ENCODE results near the gene TRAPPC10. TPM values are rescaled to one million over a fixed set of nuclear protein-coding genes. Genes with fewer than 3 reads are reported as not detected.

Gene TRAPPC10
- total RNA-seq, 1 donor from 2014 or later: 55.1 TPM

DNA sequence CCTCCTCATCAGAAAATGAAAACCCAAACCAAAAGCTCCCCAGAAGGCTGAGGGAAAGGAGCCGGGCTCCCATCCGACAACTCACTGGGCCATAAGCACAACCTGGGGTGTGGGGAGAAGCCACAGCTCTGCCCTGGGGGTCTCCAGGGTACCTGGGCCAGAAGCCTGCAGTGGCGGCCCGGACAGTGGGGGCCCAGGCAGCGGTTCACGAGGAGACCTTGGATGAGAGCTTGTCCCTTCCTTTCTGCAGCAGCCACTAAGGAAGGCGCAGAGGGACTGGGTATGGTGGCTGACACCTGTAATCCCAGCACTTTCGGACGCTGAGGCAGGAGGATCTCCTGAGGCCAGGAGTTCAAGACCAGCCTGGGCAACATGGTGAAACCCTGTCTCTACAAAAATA is 17.5 kb upstream of the TRAPPC10 start:
- intact Hi-C loops (cut with DNase I): no loop called here
- DNase-seq (ENCODE audit: low spot score): peak; percentile 45
- ATAC-seq: no peak

DNA sequence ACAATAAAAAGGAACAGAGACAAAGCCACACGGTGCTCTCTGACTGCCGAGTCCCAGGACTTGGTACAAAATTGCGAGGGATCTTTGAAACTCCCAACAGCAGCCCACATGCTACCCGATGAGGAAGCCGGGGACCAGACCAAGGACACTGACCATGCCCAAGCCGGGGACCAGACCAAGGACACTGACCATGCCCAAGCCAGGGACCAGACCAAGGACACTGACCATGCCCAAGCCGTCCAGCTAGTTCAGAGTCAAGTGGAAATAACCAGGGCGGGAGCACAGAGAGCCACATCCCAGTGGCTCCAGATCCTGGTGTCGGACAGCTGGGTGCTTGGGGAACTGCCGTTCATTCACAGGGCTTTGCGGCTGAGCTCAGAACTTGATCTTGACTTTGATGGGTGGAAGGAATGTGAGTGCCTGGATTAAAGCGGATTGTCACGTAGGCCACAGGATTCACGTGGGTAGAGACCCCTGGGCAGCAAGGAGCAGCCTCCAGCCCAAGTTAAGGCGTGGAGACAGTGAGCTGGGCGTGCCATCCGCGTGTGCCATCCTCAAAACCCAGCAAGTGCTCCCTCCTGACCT is 16.5 kb upstream of the TRAPPC10 start:
- intact Hi-C loops (cut with DNase I): no loop called here
- ATAC-seq (no peak), DNase-seq (ENCODE audit: low spot score) (peak; percentile 38)

DNA sequence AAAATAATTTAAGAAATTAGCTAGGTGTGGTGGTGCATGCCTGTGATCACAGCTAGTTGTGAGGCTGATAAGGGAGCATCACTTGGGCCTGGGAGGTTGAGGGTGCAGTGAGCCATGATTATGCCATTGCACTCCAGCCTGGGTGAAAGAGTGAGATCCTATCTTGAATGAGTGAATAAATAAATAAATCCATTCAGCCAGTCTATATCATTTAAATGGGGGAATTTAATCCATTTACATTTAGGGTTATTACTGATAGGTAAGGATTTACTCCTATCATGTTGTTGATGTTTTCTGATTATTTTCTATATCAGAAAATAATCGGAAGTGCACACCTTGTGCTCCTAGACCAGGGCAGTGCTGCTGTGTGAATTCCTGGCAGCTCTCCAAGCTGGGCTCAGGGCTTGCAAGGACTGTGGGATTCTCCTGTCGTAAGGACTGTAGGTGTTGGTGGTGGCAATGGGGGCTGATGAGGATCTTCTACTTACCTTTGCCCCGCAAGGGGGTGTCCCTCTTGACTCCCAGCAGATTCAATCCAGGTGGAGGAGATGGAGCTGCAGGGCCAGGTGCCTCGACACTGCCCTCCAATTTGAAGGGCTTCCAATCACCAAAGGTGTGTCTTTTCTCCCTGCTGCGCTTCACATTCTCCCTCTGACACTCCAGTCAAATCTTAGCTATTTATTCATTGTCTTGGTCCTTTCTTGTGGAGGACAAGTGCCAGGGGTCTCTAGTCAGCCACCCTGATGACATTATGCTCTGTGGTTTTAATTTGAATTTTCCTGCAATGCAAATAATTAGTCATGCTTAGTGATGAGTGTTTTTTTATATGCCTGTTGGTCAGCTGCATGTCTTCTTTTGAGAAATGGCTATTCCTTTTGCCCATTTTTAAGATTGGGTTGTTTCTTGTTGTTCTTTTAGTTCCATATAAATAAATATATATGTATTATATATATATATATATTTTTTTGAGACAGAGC is 14.1 kb upstream of the TRAPPC10 start:
- ATAC-seq: no peak
- no peak for DNase-seq (ENCODE audit: low spot score)
- intact Hi-C loops (cut with DNase I): no loop called here

DNA sequence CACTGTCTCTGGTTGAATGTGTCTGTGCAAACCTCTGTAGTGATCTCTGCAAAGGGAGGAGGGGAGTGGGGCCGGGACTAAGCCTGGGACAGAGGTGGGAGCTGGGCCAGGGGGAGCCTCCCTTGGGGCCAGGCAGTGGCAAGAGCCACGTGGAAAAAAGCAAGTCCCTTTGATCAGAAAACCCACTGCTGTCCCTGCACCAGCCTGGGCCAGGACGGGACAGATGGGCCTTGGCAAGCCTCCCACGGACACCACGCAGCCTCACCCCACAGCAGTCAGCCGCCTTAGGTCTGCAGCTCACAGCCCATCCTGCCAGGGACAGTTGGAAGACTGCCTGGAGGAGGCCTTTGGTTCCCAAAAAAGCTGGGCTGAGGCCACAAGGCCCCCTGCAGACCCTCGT is 11.7 kb upstream of the TRAPPC10 start:
- DNase-seq (ENCODE audit: low spot score) (no peak), ATAC-seq (no peak)
- intact Hi-C loops (cut with DNase I): loop anchor here (10.0 kb wide), 1 partner anchor 304 kb away; the partner anchor contains the start of gene PFKL

DNA sequence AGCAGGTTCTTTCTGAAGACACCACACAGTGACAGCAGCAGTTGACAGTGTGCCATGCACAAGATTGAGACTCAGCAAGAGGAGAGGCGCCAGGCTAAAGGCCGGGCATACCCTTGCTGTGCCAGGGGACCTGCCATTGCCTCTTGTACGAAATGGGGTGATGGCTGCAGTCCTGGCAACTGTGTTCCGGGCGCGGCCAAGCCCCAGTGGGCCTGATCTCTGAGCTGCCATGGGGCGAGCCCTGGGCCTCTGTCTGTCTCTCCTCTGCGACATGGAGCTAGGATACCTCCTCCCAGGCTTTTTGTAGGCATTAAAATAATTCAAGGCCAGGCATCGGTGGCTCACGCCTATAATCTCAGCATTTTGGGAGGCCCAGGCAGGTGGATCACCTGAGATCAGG is 9.6 kb upstream of the TRAPPC10 start:
- no peak for DNase-seq (ENCODE audit: low spot score)
- no peak for ATAC-seq
- intact Hi-C loops (cut with DNase I): loop anchor here (10.0 kb wide), 1 partner anchor 302 kb away; the partner anchor contains the start of gene PFKL

DNA sequence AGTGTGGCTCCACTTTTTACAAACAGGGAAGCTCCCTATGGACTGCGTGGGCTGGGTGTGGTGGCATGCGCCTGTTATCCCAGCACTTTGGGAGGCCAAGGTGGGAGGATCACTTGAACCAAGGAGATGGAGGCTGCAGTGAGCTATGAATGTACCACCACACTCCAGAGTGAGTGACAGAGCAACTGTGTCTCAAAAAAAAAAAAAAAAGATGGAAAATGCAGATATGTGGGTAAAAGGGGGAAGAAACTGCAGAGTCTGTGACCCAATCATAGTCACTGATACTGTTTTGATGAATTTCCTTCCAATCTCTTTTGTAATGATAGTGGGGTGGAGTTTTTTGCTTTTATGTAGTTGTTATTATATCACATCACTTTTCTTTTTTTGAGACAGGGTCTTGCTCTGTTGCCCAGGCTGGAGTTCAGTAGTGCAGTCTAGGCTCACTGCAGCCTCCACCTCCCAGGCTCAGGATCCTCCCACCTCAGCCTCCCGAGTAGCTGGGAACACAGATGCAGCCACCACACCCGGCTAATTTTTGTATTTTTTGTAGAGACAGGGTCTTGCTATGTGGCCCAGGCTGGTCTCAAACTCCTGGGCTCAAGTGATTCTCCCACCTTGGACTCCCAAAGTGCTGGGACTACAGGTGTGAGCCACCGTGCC is 8.7 kb upstream of the TRAPPC10 start:
- intact Hi-C loops (cut with DNase I): loop anchor here (10.0 kb wide), 1 partner anchor 301 kb away; the partner anchor contains the start of gene PFKL
- no peak for ATAC-seq
- no peak for DNase-seq (ENCODE audit: low spot score)

DNA sequence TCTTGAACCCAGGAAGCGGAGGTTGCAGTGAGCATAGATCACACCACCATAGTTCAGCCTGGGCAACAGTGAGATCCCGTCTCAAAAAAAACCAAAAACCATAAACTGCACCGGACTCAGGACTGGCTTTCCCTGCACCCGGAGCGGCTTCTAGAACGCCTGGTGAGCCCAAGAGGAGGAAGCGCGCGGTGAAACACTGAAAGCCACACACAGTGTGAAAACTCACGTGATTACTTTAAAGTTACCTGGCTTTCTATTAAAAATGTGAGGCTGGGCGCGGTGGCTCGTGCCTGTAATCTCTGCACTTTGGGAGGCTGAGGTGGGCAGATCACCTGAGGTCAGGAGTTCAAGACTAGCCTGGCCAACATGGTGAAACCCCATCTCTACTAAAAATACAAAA is 7.0 kb upstream of the TRAPPC10 start:
- intact Hi-C loops (cut with DNase I): loop anchor here (10.0 kb wide), 1 partner anchor 300 kb away; the partner anchor contains the start of gene PFKL
- DNase-seq (ENCODE audit: low spot score) (no peak), ATAC-seq (no peak)

DNA sequence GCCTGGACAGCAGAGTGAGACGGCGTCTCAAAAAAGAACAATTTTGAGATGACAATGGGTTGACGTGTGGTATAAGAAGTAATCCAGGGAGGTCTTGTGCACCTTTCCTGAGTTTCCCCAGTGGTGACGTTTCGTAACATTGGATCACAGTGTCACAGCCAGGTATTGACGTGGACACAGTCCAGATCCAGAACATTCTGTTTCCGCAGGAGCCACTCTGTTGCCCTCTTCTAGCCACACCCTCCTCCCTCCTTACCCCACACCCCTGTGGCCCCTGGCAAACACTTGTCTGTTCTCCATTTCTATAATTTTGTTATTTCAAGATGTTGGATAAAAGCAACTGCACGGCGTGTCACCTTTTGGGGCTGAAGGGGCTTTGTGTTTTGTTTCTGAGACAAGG is 6.5 kb upstream of the TRAPPC10 start:
- no peak for DNase-seq (ENCODE audit: low spot score)
- ATAC-seq: no peak
- intact Hi-C loops (cut with DNase I): loop anchor here (10.0 kb wide), 1 partner anchor 299 kb away; the partner anchor contains the start of gene PFKL

DNA sequence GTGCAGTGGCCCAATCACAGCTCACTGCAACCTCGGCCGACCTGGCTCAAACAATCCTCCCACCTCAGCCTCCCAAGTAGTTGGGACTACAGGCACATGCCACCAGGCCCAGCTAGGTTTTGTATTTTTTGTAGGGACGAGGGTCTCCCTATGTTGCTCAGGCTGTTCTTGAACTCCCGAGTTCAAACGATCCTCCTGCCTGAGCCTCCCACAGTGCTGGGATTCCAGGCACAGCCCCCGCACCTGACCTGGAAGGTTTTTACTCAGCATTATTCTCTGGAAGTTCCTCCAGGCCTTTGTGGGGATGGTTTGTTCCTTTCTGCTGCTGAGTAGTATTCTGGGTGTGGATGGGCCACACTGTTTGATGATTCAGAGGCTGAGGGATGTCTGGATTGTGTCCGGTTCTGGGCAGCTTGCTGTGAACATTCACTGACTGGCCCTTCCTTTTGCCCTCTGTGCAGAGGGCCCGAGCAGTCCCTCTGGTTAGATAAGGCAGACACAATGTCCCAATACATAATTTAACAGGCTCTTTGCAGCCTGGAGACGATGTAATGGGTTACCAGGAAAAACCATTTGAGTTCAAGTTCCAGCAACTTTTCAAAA is 6.0 kb upstream of the TRAPPC10 start:
- intact Hi-C loops (cut with DNase I): loop anchor here (10.0 kb wide), 1 partner anchor 299 kb away; the partner anchor contains the start of gene PFKL
- DNase-seq (ENCODE audit: low spot score) (no peak), ATAC-seq (peak; percentile 69)

DNA sequence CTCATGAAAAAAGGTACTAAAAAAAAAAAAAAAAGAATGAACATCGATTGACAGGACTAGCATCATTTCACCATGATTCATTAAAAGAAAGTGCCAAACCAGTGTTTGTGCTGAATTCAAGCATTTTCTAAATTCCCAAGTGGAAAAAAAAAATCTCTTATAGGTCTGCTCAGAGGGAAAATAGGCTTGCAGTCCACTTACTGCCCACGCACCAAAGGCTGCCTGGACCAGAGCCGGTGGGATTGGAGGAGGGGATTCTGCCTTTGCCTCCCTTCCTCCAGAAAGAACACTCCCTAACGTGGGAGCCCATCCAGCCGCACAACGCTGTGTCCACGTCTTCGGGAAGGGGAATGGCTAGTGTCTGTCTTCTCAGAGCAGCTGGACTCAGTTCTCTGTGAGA is 5.5 kb upstream of the TRAPPC10 start:
- ATAC-seq (peak; percentile 44), DNase-seq (ENCODE audit: low spot score) (no peak)
- intact Hi-C loops (cut with DNase I): loop anchor here (10.0 kb wide), 1 partner anchor 298 kb away; the partner anchor contains the start of gene PFKL

DNA sequence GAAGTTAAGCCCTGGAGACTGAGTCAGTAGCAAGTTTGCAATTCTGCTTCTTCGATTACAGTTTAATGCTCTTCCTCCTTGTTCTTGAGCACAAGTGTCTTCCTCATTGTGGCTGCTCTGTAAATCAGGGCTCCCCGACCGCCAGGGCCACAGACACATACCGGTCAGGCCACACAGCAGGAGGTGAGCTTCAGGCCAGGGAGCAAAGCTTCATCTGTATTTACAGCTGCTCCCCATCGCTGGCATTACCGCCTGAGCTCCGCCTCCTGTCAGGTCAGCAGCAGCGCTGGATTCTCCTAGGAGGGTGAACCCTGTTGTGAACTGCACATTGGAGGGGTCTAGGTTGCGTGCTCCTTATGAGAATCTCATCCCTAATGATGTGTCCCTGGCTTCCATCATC is 1.7 kb upstream of the TRAPPC10 start:
- DNase-seq (ENCODE audit: low spot score): no peak
- no peak for ATAC-seq
- intact Hi-C loops (cut with DNase I): no loop called here

DNA sequence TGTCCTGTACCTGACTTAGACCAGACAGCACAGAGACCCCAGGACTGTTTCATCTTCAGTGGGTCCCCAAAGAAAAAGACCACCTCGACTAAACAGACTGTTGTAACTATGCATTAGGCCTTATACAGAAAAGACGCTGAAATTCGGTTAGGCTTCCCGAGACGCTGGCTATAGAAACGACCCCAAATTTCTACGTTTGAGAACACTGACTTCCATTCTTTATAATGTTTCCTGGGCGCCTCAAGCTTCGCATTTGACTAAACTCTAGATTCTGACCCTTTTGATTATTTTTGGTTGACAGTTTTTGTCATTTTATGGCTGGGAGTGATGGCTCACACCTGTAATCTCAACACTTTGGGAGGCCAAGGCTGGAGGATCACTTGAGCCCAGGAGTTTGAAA is 986 bp upstream of the TRAPPC10 start:
- DNase-seq (ENCODE audit: low spot score): no peak
- intact Hi-C loops (cut with DNase I): no loop called here
- no peak for ATAC-seq

DNA sequence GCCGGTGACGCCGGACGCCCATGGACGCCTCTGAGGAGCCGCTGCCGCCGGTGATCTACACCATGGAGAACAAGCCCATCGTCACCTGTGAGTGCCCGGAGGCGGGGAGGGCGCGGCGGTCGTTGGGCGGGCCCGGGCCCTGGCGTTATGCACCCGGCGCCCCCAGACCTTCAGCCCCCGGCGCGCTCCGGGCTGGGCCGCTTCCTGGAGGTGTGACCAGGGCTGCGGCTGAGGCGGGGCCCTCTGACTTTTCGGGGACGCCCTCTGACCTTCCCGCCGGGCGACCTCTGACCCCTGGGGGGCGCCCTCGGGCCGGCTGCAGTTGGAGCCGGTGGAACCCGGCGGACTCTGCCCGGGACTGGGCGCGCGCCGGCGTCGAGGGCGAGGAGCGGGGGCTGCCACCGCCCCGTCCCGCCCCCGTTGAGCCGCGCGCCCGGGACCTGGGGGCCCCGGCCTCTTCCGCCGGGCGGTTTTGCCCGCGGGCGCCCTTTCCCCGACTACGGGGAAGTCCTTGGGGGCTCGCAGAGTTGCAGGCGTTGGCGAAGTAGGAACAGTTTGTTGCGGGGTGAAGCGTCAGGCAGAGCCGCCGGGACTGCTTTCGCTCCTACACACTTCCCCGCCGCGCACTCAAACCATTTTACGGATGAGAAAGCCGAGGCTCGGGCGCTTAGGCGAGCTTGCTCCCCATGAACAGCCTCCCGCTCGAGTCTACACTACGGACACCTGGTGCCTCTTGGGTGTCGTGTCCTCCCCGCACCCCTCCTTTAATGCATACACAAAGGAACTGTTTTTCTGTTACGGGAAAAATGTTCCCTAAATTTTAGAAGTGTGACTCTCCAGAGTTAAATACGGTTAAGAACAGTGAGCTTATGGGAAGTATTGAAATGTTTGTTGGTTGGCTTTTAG is 618 bp downstream of the TRAPPC10 start:
- peak; percentile 53 for ATAC-seq
- DNase-seq (ENCODE audit: low spot score): peak; percentile 81
- intact Hi-C loops (cut with DNase I): no loop called here

DNA sequence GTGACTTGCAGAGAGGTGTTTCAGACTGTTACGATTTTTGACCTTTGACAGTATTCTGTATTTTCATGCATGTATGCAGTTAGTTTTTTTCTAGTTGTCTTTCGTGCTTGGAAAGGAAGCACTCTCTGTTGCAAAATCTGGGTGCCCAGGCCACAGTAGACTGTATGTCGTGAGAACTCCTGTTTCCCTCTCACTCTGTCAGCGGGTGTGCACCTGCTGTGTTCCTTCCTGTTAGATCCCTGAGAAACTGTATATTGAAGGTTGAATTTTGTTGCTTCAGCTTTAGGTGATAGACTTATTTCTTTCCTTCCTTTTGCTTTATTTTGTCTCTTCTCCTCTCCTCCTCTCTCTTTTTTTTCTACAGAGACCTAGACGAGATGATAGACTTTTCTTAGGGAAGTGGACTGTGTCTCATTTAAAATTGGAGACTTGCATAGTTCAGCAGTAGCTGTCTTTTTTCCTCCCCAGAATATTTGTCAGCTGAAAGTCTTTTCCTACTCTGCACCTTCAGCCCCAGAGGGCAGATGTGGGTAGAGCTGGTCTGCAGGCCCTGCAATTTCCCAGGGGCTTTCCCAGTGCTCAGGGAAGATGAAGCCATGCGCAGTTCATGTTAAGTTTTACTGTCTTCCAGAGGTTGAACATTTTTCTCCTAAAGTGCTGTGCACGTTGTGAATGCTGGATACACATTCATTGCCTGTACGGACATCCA is 1.4 kb downstream of the TRAPPC10 start:
- ATAC-seq (no peak), DNase-seq (ENCODE audit: low spot score) (no peak)
- intact Hi-C loops (cut with DNase I): no loop called here

DNA sequence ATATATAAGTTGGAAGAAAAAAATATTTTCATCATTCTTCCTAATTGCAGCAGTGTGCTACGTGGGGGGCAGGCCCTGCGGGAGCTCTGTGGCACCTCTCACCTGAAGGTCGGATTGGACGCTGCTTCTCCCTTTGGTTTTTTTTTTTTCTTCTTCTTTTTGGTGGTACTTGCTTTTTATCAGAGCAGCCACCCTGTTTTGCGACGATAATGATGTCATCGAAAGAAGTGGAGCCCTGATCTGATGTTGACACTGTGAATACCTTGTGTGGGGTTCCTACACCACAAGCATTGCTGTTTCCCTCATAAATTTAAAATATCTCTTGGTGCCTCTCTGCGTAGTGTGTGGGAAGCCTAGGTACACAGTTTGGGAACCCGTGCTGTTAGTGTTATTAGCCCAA is 5.5 kb downstream of the TRAPPC10 start:
- DNase-seq (ENCODE audit: low spot score) (no peak), ATAC-seq (no peak)
- intact Hi-C loops (cut with DNase I): no loop called here

DNA sequence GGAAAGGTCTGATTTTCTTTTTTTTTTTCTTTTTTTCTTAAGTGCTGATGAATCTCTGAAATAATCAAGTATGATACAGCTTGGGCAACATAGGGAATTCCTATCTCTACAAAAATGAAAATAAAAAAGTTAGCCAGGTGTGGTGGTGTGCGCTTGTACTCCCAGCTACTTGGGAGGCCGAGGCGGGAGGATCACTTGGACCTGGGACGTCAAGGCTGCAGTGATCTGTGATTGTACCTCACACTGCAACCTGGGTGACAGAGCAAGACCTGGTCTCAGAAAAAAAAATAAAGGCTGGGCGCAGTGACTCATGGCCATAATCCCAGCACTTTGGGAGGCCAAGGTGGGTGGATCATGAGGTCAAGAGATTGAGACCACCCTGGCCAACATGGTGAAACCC is 6.0 kb downstream of the TRAPPC10 start:
- intact Hi-C loops (cut with DNase I): no loop called here
- no peak for DNase-seq (ENCODE audit: low spot score)
- no peak for ATAC-seq

DNA sequence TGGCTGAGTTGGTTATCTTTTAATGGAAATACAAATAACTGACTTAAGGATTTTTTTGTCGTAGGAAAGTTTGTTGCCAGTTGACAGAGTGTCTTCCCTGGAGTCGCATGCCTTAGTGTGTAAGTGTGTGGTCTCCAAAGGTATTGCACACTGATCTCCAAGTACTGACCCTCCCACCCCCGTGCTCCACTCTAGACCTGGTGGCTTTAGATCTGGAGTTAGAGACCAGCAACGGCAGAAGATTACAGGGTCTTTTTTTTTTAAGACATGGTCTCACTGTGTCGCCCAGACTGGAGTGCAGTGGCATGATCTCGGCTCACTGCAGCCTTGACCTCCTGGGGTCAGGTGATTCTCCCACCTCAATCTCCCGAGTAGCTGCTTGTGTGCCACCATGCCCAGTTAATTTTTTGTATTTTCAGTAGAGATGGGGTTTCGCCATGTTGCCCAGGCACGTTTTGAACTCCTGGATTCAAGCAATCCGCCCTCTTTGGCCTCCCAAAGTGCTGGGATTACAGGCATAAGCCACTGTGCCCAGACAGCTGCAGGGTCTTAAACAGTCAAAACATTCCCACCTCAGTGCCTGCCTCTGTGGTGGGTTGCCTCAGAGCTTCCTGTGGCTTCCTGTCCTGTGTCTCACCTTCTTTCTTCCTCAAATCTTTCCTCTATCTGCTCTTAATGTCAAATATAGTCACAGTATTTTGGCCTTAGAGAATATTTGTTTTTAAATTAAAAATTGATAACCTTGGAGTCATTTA is 6.9 kb downstream of the TRAPPC10 start:
- DNase-seq (ENCODE audit: low spot score): no peak
- intact Hi-C loops (cut with DNase I): no loop called here

More for the DNA sequence above, 6.9 kb downstream of the TRAPPC10 start:
- no peak for ATAC-seq

All from sciatic nerve (tissue), 2 donors.